Smooth muscle cell (in vitro differentiated cells): ENCODE data around the gene GXYLT2. TPM values are rescaled to one million over a fixed set of nuclear protein-coding genes. Genes with fewer than 3 reads are reported as not detected.
A peak's percentile ranks its signal among the peaks of the same experiment; 100 is the strongest.

Experiments used
- DNase-seq: peaks from one replicate; lab custom pipeline; 2025; ENCODE audit not compliant: unreplicated experiment; lab: John Stamatoyannopoulos, UW
- H2AFZ ChIP-seq: fragments of 200-600 bp; sonication (generic); 2 replicates; pipeline ENCODE4 v1.6.0; 2016; ENCODE audit warnings: antibody characterized with exemption, low read depth, mild to moderate bottlenecking
- H3F3A ChIP-seq: fragments of 200-600 bp; sonication (generic); 2 replicates; pipeline ENCODE4 v1.6.0; 2017; ENCODE audit warnings: antibody characterized with exemption, low read depth
- H3K27ac ChIP-seq: fragments of 200-600 bp; sonication (generic); 2 replicates; pipeline ENCODE4 v1.5.1; 2016; ENCODE audit warnings: low read depth, mild to moderate bottlenecking
- H3K27me3 ChIP-seq: fragments of 200-600 bp; sonication (generic); 2 replicates; pipeline ENCODE4 v1.6.1; 2016; ENCODE audit warnings: low read depth, mild to moderate bottlenecking
- H3K36me3 ChIP-seq: fragments of 200-600 bp; sonication (generic); 2 replicates; pipeline ENCODE4 v1.5.1; 2016; ENCODE audit warnings: low read depth
- H3K4me1 ChIP-seq: fragments of 200-600 bp; sonication (generic); 2 replicates; pipeline ENCODE4 v1.5.1; 2016; ENCODE audit warnings: low read depth
- H3K4me2 ChIP-seq: fragments of 200-600 bp; sonication (generic); 2 replicates; pipeline ENCODE4 v1.6.0; 2016; ENCODE audit warnings: mild to moderate bottlenecking
- H3K4me3 ChIP-seq: fragments of 200-600 bp; sonication (generic); 2 replicates; pipeline ENCODE4 v1.5.1; 2016; ENCODE audit warnings: mild to moderate bottlenecking
- H3K79me2 ChIP-seq: fragments of 200-600 bp; sonication (generic); 2 replicates; pipeline ENCODE4 v1.6.0; 2016; ENCODE audit warnings: low read depth, mild to moderate bottlenecking
- H3K9ac ChIP-seq: fragments of 200-600 bp; sonication (generic); 2 replicates; pipeline ENCODE4 v1.6.0; 2016; ENCODE audit warnings: low read depth
- H3K9me3 ChIP-seq: fragments of 200-600 bp; sonication (generic); replicated peaks from 2 replicates; pipeline ENCODE4 v1.5.1; 2016; ENCODE audit warnings: low read depth
- H4K20me1 ChIP-seq: fragments of 200-600 bp; sonication (generic); 2 replicates; pipeline ENCODE4 v1.6.0; 2016; ENCODE audit warnings: low read depth
- CTCF ChIP-seq: fragments of 200-600 bp; sonication (generic); IDR thresholded peaks from 2 replicates; pipeline ENCODE4 v1.5.1; 2017; ENCODE audit warnings: borderline replicate concordance, mild to moderate bottlenecking, antibody characterized with exemption; ENCODE audit not compliant: insufficient read depth, poor library complexity, severe bottlenecking
- WGBS: methylation state at CpG from one replicate; pipeline ENCODE4 v1.1.7; 2016; ENCODE audit warnings: low lambda C conversion rate; 5-methylcytosine and 5-hydroxymethylcytosine counted together
- polyA plus RNA-seq: library from polyadenylated mRNA; unstranded; fragments of >200 nt; fragmentation: Nextera tagmentation; extraction: Ambion mirVana; gene quantifications from 2 replicates; pipeline ENCODE4 v1.2.1, GENCODE V29; 2016
- total RNA-seq: library from RNA; depleted of rRNA; stranded (reverse); fragments of >200 nt; gene quantifications from 2 replicates; pipeline ENCODE4 v1.2.3, GENCODE V29; 2014

GXYLT2 gene
- total and polyA plus RNA-seq, 2 experiments from 2014 or later = 17.0 to 19.0 TPM

DNA sequence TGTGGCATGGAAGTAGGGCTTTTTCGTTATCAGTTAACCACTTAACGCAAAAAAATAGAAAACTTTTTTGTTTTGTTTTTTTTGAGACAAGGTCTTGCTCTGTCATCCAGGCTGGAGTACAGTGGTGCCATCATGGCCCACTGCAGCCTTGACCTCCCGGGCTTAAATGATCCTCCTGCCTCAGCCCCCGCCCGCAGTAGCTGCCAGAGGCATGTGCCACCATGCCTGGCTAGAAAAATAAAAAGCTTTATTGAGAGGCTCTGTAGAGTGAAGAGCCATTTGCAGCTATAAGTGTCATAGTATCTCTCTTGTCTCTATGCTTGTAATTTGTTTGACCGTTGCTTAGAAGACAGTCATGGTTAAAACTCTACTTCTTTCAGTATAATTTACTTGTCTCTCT is 122.3 kb downstream of the GXYLT2 start:
- Histone ChIP-seq H3K9me3 (no peaks in the 10 kb centered on the region), H3K27ac (no peak overlapping the region), H3K9ac (no peak overlapping the region), H2AFZ (no peak overlapping the region), H3K79me2 (no peaks in the 10 kb centered on the region), H3K27me3 (no peaks in the 10 kb centered on the region), H3K4me3 (no peak overlapping the region), H3K4me2 (no peak overlapping the region), H3K36me3 (no peaks in the 10 kb centered on the region), H3F3A (no peaks in the 10 kb centered on the region), H4K20me1 (peaks cover 100% of the 10 kb centered on the region), H3K4me1 (peaks cover 6% of the 10 kb centered on the region)
- DNase-seq = no peak
- TF ChIP-seq CTCF = no peak
- WGBS = 96% methylated on average over 6 of the region's 6 CpGs

- no peak for TF ChIP-seq CTCF
- H3K27me3 ChIP-seq = no peaks in the 10 kb centered on the region
- no peaks in the 10 kb centered on the region for H3K4me1 ChIP-seq
- H3K27ac ChIP-seq = no peak overlapping the region
- DNase-seq = no peak
- peaks cover 100% of the 10 kb centered on the region for H4K20me1 ChIP-seq
- no peak overlapping the region for H3K9ac ChIP-seq
- H3K4me3 ChIP-seq = no peak overlapping the region
- peaks cover 2% of the 10 kb centered on the region for H3F3A ChIP-seq
- no peaks in the 10 kb centered on the region for H3K79me2 ChIP-seq
- H3K36me3 ChIP-seq = no peaks in the 10 kb centered on the region
- H3K4me2 ChIP-seq = peak overlapping the region; percentile 12
- 93% methylated on average over 4 of the region's 4 CpGs for WGBS
- H2AFZ ChIP-seq = no peak overlapping the region
- no peaks in the 10 kb centered on the region for H3K9me3 ChIP-seq
Observed at GRCh38 chr3:73018298-73018697, 130.5 kb downstream of the GXYLT2 start.

DNA sequence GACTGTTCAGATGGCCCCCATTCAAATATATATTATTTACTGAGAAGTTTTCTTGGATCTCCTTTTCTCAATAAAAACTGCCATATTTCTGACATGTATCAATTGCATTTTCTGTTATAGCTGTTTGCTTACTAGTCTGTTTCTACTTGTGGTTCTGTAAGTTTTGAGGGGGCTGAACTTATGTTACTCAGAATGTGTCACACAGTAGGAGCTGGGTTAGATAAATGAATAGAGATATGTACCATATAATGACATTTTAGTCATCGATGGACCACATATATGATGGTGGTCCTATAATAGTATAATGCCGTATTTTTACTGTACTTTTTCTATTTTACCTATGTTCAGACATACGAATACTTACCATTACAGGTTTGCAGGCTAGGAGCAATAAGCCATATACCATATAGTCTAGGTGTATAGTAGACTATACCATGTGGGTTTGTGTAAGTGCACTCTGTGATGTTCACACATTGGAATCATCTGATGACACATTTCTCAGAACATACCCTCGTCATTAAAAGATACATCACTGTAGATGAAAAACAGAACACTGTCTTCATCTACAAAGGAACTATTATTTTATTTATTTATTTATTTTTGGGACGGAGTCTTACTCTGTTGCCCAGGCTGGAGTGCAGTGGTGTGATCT is 131.1 kb downstream of the GXYLT2 start:
- H3K79me2 ChIP-seq = no peaks in the 10 kb centered on the region
- no peaks in the 10 kb centered on the region for H3K36me3 ChIP-seq
- H3K4me1 ChIP-seq = peaks cover 2% of the 10 kb centered on the region
- no peak for TF ChIP-seq CTCF
- no peaks in the 10 kb centered on the region for H3K9me3 ChIP-seq
- peaks cover 100% of the 10 kb centered on the region for H4K20me1 ChIP-seq
- peaks cover 2% of the 10 kb centered on the region for H3F3A ChIP-seq
- H2AFZ ChIP-seq = no peak overlapping the region
- H3K4me2 ChIP-seq = peak overlapping the region; percentile 12
- no peaks in the 10 kb centered on the region for H3K27me3 ChIP-seq
- H3K9ac ChIP-seq = no peak overlapping the region
- no peak for DNase-seq
- no peak overlapping the region for H3K4me3 ChIP-seq
- 74% methylated on average over 5 of the region's 5 CpGs for WGBS
- no peak overlapping the region for H3K27ac ChIP-seq

- Histone ChIP-seq H3K9me3 (no peaks in the 10 kb centered on the region), H2AFZ (no peak overlapping the region), H3K4me1 (peaks cover 12% of the 10 kb centered on the region), H3K4me3 (no peak overlapping the region), H4K20me1 (peaks cover 100% of the 10 kb centered on the region), H3K9ac (no peak overlapping the region), H3F3A (peaks cover 2% of the 10 kb centered on the region), H3K4me2 (no peak overlapping the region), H3K79me2 (no peaks in the 10 kb centered on the region), H3K36me3 (no peaks in the 10 kb centered on the region), H3K27me3 (no peaks in the 10 kb centered on the region), H3K27ac (no peak overlapping the region)
- TF ChIP-seq CTCF = no peak
- DNase-seq = no peak
- WGBS = 66% methylated on average over 4 of the region's 4 CpGs
Observed at GRCh38 chr3:73021301-73021835, 133.5 kb downstream of the GXYLT2 start.
